Esophagus squamous epithelium (tissue), 5 donors: Measurements from ENCODE around the gene KCNA3. TPM values are rescaled to one million over a fixed set of nuclear protein-coding genes. Genes with fewer than 3 reads are reported as not detected.

Experiments used
- DNase-seq: peaks from one replicate; lab custom pipeline; 2025; lab: John Stamatoyannopoulos, UW
- H3K27ac ChIP-seq, 4 donors: fragments of 200-600 bp; sonication (generic); one replicate each; pipeline ENCODE4 v1.5.1; 2016 to 2019; ENCODE audit warnings: mild to moderate bottlenecking in 1 of 4
- H3K27me3 ChIP-seq, 4 donors: fragments of 200-600 bp; sonication (generic); 1 replicate in 3 of 4; 2 replicates in 1 of 4; pipeline versions ENCODE4 v1.5.1 to v1.6.0; 2017 to 2021; ENCODE audit warnings: antibody characterized with exemption in 1 of 4
- H3K36me3 ChIP-seq, 3 donors: fragments of 200-600 bp; sonication (generic); one replicate each; pipeline ENCODE4 v1.5.1; 2016 to 2019
- H3K4me1 ChIP-seq, 3 donors: fragments of 200-600 bp; sonication (generic); one replicate each; pipeline ENCODE4 v1.5.1; 2017 to 2019
- H3K4me3 ChIP-seq, 4 donors: fragments of 200-600 bp; sonication (generic); 1 replicate in 3 of 4; 2 replicates in 1 of 4; pipeline ENCODE4 v1.5.1; 2016 to 2019; ENCODE audit warnings: mild to moderate bottlenecking in 2 of 4, moderate library complexity in 1 of 4
- H3K9me3 ChIP-seq, 3 donors: fragments of 200-600 bp; sonication (generic); one replicate each; pipeline ENCODE4 v1.5.1; 2016 to 2019
- CTCF ChIP-seq, 6 experiments: fragments of 450-650 bp in 4 of 6; fragments of 200-600 bp in 2 of 6; sonication (generic) in 2 of 6; IDR thresholded peaks; one replicate each; pipeline ENCODE4 v1.5.1; 2016 to 2019; ENCODE audit warnings: antibody characterized with exemption in 6 of 6, mild to moderate bottlenecking in 4 of 6, moderate library complexity in 4 of 6
- POLR2A ChIP-seq, 4 donors: fragments of 450-650 bp; IDR thresholded peaks; one replicate each; pipeline ENCODE4 v1.6.1; 2017; ENCODE audit warnings: antibody characterized with exemption in 4 of 4, mild to moderate bottlenecking in 4 of 4, moderate library complexity in 3 of 4
- WGBS, 2 donors: methylation state at CpG; one replicate each; pipeline ENCODE4 v1.1.5; 2018; 5-methylcytosine and 5-hydroxymethylcytosine counted together
- intact Hi-C: fragments of 100-400 bp; cut with DNase I; formaldehyde crosslinking; loops from one replicate; pipeline ENCODE4 v1.15.0; 2022
- total RNA-seq, 4 donors: library from RNA; depleted of rRNA; stranded (reverse); fragments of >200 nt; gene quantifications; one replicate each; pipeline ENCODE4 v1.1.0, GENCODE V29; 2016
- donor health status: DM: yes; HTN: yes; CAD: no.

The KCNA3 gene
- total RNA-seq, 4 donors from 2014 or later, result 0.34 to 3.2 (median 1.2) TPM

- Histone ChIP-seq H3K36me3 (no peaks in the 10 kb centered on the region), H3K27me3 (no peaks in the 10 kb centered on the region), H3K4me1 (no peaks in the 10 kb centered on the region), H3K9me3 (no peaks in the 10 kb centered on the region), H3K27ac (no peak overlapping the region), H3K4me3 (no peak overlapping the region)
- TF ChIP-seq POLR2A (IDR thresholded peaks at IDR 0.05) (no peak), CTCF (IDR thresholded peaks at IDR 0.05) (no peak)
- 73 to 77% methylated on average over 1 of the region's 1 CpG for WGBS, 2 donors
- intact Hi-C loops, result no loop called here
- no peak for DNase-seq
Measured at GRCh38 chr1:110706621-110707020, 31.9 kb upstream of the KCNA3 start.

GRCh38 chr1:110702260-110702659 lies 27.5 kb upstream of the KCNA3 start:
- no peaks in the 10 kb centered on the region for H3K4me1 ChIP-seq
- intact Hi-C loops, result no loop called here
- no peak for DNase-seq
- H3K9me3 ChIP-seq, result no peaks in the 10 kb centered on the region
- no peaks in the 10 kb centered on the region for H3K36me3 ChIP-seq
- no peak overlapping the region for H3K4me3 ChIP-seq
- no peaks in the 10 kb centered on the region for H3K27me3 ChIP-seq
- H3K27ac ChIP-seq, result no peak overlapping the region
- 50 to 55% methylated on average over 1 of the region's 1 CpG for WGBS, 2 donors
- TF ChIP-seq POLR2A (IDR thresholded peaks at IDR 0.05), result no peak
- no peak for TF ChIP-seq CTCF (IDR thresholded peaks at IDR 0.05)

GRCh38 chr1:110700767-110701166 lies 26.0 kb upstream of the KCNA3 start:
- intact Hi-C loops, result no loop called here

DNA sequence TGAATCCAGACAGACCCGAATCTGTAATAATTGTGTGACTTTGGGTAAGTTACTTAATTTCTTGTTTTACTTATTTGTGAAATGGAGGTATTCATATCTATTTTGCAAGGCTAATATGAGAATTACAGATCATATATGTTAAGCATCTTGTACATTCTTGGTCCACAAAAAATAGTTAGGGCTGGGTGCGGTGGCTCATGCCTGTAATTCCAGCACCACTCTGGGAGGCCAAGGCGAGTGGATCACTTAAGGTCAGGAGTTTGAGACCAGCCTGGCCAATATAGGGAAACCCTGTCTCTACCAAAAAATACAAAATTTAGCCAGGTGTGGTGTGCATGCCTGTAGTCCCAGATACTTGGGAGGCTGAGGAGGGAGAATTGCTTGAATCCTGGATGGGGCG lies 22.9 kb upstream of the KCNA3 start:
- no peak for TF ChIP-seq CTCF (IDR thresholded peaks at IDR 0.05)
- no peak for TF ChIP-seq POLR2A (IDR thresholded peaks at IDR 0.05)
- H3K9me3 ChIP-seq, result no peaks in the 10 kb centered on the region
- DNase-seq, result no peak
- 89 to 91% methylated on average over 4 of the region's 4 CpGs for WGBS, 2 donors
- no peaks in the 10 kb centered on the region for H3K4me1 ChIP-seq
- no peak overlapping the region for H3K4me3 ChIP-seq
- H3K36me3 ChIP-seq, result no peaks in the 10 kb centered on the region
- H3K27me3 ChIP-seq, result no peaks in the 10 kb centered on the region
- intact Hi-C loops, result no loop called here
- H3K27ac ChIP-seq, result no peak overlapping the region

More at GRCh38 chr1:110700767-110701166, 26.0 kb upstream of the KCNA3 start:
- Histone ChIP-seq H3K27me3 (no peaks in the 10 kb centered on the region), H3K36me3 (no peaks in the 10 kb centered on the region), H3K4me3 (no peak overlapping the region), H3K9me3 (no peaks in the 10 kb centered on the region), H3K27ac (no peak overlapping the region), H3K4me1 (no peaks in the 10 kb centered on the region)
- no peak for TF ChIP-seq CTCF (IDR thresholded peaks at IDR 0.05)
- TF ChIP-seq POLR2A (IDR thresholded peaks at IDR 0.05), result no peak
- DNase-seq, result no peak
- 75% methylated on average over 2 of the region's 2 CpGs for WGBS, 2 donors

DNA sequence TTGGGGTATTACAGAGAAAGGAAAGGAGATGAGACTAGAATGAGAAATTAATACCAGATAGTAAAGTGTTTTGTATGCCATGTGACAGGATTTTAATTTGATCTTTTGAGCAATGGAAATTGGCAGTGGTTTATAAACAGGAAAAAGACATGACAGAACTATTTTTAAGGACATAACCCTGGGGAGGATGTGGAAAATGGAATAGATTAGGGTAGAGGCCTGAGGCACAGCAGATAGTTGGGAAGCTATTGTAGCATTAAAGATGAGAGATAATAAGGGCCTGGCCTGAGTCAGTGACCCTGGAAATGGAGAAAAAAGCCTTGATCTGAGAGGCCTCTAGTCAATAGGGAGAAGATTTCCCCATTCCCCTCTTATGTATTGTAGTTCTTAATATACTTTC lies 22.1 kb upstream of the KCNA3 start:
- no peaks in the 10 kb centered on the region for H3K36me3 ChIP-seq
- no peak overlapping the region for H3K27ac ChIP-seq
- intact Hi-C loops, result no loop called here
- TF ChIP-seq CTCF (IDR thresholded peaks at IDR 0.05), result no peak
- TF ChIP-seq POLR2A (IDR thresholded peaks at IDR 0.05), result no peak
- no peak overlapping the region for H3K4me3 ChIP-seq
- peaks cover 0 to 4% (median 0%) of the 10 kb centered on the region in 4 donors for H3K27me3 ChIP-seq
- H3K9me3 ChIP-seq, result no peaks in the 10 kb centered on the region
- H3K4me1 ChIP-seq, result no peaks in the 10 kb centered on the region
- no peak for DNase-seq
